Skeletal muscle tissue (tissue), 4 donors: ENCODE results near the gene TRNT1. TPM values are rescaled to one million over a fixed set of nuclear protein-coding genes. Genes with fewer than 3 reads are reported as not detected.

Experiments used
- H3K27ac ChIP-seq: one replicate; pipeline ENCODE4 v1.7.0; 2013; ENCODE audit warnings: mild to moderate bottlenecking, low read depth, low read length, inconsistent platforms
- H3K27me3 ChIP-seq, 3 donors: one replicate each; pipeline ENCODE4 v1.7.0; 2013; ENCODE audit warnings: low read length in 3 of 3; ENCODE audit not compliant: control insufficient read depth in 3 of 3, insufficient read depth in 3 of 3
- H3K36me3 ChIP-seq, 3 donors: one replicate each; pipeline ENCODE4 v1.7.0; 2013; ENCODE audit warnings: low read length in 3 of 3; ENCODE audit not compliant: control insufficient read depth in 3 of 3, insufficient read depth in 3 of 3
- H3K4me1 ChIP-seq, 3 donors: one replicate each; pipeline ENCODE4 v1.7.0; 2013; ENCODE audit warnings: low read length in 3 of 3, mild to moderate bottlenecking in 3 of 3; ENCODE audit not compliant: control insufficient read depth in 3 of 3, insufficient read depth in 3 of 3
- H3K4me3 ChIP-seq, 3 donors: one replicate each; pipeline ENCODE4 v1.7.0; 2013; ENCODE audit warnings: low read length in 3 of 3
- H3K9ac ChIP-seq, 3 donors: one replicate each; pipeline ENCODE4 v1.7.0; 2013; ENCODE audit warnings: low read length in 3 of 3, mild to moderate bottlenecking in 3 of 3, moderate library complexity in 2 of 3, low read depth in 1 of 3
- H3K9me3 ChIP-seq, 3 donors: one replicate each; pipeline ENCODE4 v1.7.0; 2013; ENCODE audit warnings: low read length in 3 of 3; ENCODE audit not compliant: control insufficient read depth in 3 of 3
- total RNA-seq: library from RNA; depleted of rRNA; stranded (reverse); fragments of >200 nt; gene quantifications from one replicate; pipeline ENCODE4 v1.2.3, GENCODE V29; 2014
- donor health status: Osteomylitis.

TRNT1 gene
- total RNA-seq, 1 donor from 2014 or later, result 26.6 TPM

- no peaks in the 10 kb centered on the region for H3K9me3 ChIP-seq
- H3K4me3 ChIP-seq, result no peak overlapping the region
- H3K27ac ChIP-seq, result no peak overlapping the region
- H3K36me3 ChIP-seq, result peaks cover 7 to 29% (median 27%) of the 10 kb centered on the region in 3 donors
- H3K9ac ChIP-seq, result no peak overlapping the region
- no peaks in the 10 kb centered on the region for H3K27me3 ChIP-seq
- H3K4me1 ChIP-seq, result no peaks in the 10 kb centered on the region
Measured at GRCh38 chr3:3137526-3137925, 10.8 kb downstream of the TRNT1 start.

GRCh38 chr3:3141939-3142338 lies 15.2 kb downstream of the TRNT1 start:
- H3K9me3 ChIP-seq, result no peaks in the 10 kb centered on the region
- H3K4me1 ChIP-seq, result no peaks in the 10 kb centered on the region
- H3K9ac ChIP-seq, result no peak overlapping the region
- H3K4me3 ChIP-seq, result no peak overlapping the region
- H3K27ac ChIP-seq, result no peak overlapping the region
- H3K36me3 ChIP-seq, result peaks cover 12 to 56% (median 50%) of the 10 kb centered on the region in 3 donors
- H3K27me3 ChIP-seq, result no peaks in the 10 kb centered on the region

- Histone ChIP-seq H3K4me3 (no peak overlapping the region), H3K27me3 (no peaks in the 10 kb centered on the region), H3K9me3 (no peaks in the 10 kb centered on the region), H3K36me3 (peaks cover 14 to 64% (median 54%) of the 10 kb centered on the region in 3 donors), H3K9ac (no peak overlapping the region), H3K27ac (no peak overlapping the region), H3K4me1 (no peaks in the 10 kb centered on the region)
Measured at GRCh38 chr3:3145831-3146230, 19.1 kb downstream of the TRNT1 start.

GRCh38 chr3:3149560-3149959 lies 22.8 kb downstream of the TRNT1 start:
- H3K27me3 ChIP-seq, result no peaks in the 10 kb centered on the region
- no peaks in the 10 kb centered on the region for H3K4me1 ChIP-seq
- no peak overlapping the region for H3K9ac ChIP-seq
- no peak overlapping the region for H3K4me3 ChIP-seq
- peaks cover 16 to 65% (median 54%) of the 10 kb centered on the region in 3 donors for H3K36me3 ChIP-seq
- no peaks in the 10 kb centered on the region for H3K9me3 ChIP-seq
- no peak overlapping the region for H3K27ac ChIP-seq

- H3K27me3 ChIP-seq, result no peaks in the 10 kb centered on the region
- H3K4me1 ChIP-seq, result no peaks in the 10 kb centered on the region
- no peaks in the 10 kb centered on the region for H3K9me3 ChIP-seq
- no peak overlapping the region for H3K4me3 ChIP-seq
- H3K36me3 ChIP-seq, result peaks cover 11 to 62% (median 53%) of the 10 kb centered on the region in 3 donors
- no peak overlapping the region for H3K27ac ChIP-seq
- H3K9ac ChIP-seq, result no peak overlapping the region
Measured at GRCh38 chr3:3151513-3151912, 24.8 kb downstream of the TRNT1 start.

GRCh38 chr3:3154879-3155610 lies 28.3 kb downstream of the TRNT1 start:
- H3K27ac ChIP-seq, result no peak overlapping the region
- peaks cover 2 to 52% (median 42%) of the 10 kb centered on the region in 3 donors for H3K36me3 ChIP-seq
- no peaks in the 10 kb centered on the region for H3K27me3 ChIP-seq
- no peaks in the 10 kb centered on the region for H3K4me1 ChIP-seq
- no peak overlapping the region for H3K9ac ChIP-seq
- H3K4me3 ChIP-seq, result no peak overlapping the region
- H3K9me3 ChIP-seq, result no peaks in the 10 kb centered on the region

GRCh38 chr3:3157484-3157883 lies 30.7 kb downstream of the TRNT1 start:
- Histone ChIP-seq H3K9me3 (no peaks in the 10 kb centered on the region), H3K27me3 (no peaks in the 10 kb centered on the region), H3K4me3 (no peak overlapping the region), H3K36me3 (peaks cover 3 to 50% (median 44%) of the 10 kb centered on the region in 3 donors), H3K27ac (no peak overlapping the region), H3K4me1 (no peaks in the 10 kb centered on the region), H3K9ac (no peak overlapping the region)

GRCh38 chr3:3160826-3161225 lies 34.1 kb downstream of the TRNT1 start:
- H3K9me3 ChIP-seq, result no peaks in the 10 kb centered on the region
- no peaks in the 10 kb centered on the region for H3K27me3 ChIP-seq
- H3K4me3 ChIP-seq, result no peak overlapping the region
- H3K4me1 ChIP-seq, result no peaks in the 10 kb centered on the region
- H3K27ac ChIP-seq, result no peak overlapping the region
- H3K36me3 ChIP-seq, result peaks cover 10 to 50% (median 40%) of the 10 kb centered on the region in 3 donors
- no peak overlapping the region for H3K9ac ChIP-seq

- Histone ChIP-seq H3K36me3 (peaks cover 22 to 60% (median 37%) of the 10 kb centered on the region in 3 donors), H3K27me3 (no peaks in the 10 kb centered on the region), H3K9me3 (no peaks in the 10 kb centered on the region), H3K4me3 (no peak overlapping the region), H3K27ac (no peak overlapping the region), H3K4me1 (no peaks in the 10 kb centered on the region), H3K9ac (no peak overlapping the region)
Measured at GRCh38 chr3:3165241-3165640, 38.5 kb downstream of the TRNT1 start.

- Histone ChIP-seq H3K4me1 (no peaks in the 10 kb centered on the region), H3K9me3 (no peaks in the 10 kb centered on the region), H3K27ac (no peak overlapping the region), H3K4me3 (no peak overlapping the region), H3K36me3 (peaks cover 22 to 62% (median 37%) of the 10 kb centered on the region in 3 donors), H3K27me3 (no peaks in the 10 kb centered on the region), H3K9ac (no peak overlapping the region)
Measured at GRCh38 chr3:3165650-3166049, 38.9 kb downstream of the TRNT1 start.
